ENCODE measurements around the gene CCDC85B.

DNA sequence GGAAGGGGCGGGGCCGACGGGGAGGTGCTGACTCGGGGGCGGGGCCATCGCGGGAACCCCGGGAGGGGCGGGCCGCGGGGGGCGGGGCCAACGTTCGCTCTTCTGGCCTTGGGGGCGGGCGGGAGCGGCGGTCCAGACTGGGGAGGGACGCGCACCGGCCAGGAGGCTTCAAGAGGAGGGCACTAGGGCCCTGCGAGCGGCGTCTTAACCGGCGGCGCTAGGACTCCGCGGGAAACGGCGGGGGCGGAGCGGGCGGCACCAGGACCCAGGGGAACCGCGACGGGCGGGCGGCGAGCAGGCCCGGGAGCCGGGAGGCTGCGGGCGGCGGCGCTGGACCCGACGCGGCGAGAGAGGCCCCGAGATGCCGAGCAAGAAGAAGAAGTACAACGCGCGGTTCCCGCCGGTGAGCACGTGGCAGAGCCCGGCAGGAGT lies 28.7 kb downstream of the CCDC85B start, which contains the start of gene DRAP1:
- TF ChIP-seq, protein P1, sequence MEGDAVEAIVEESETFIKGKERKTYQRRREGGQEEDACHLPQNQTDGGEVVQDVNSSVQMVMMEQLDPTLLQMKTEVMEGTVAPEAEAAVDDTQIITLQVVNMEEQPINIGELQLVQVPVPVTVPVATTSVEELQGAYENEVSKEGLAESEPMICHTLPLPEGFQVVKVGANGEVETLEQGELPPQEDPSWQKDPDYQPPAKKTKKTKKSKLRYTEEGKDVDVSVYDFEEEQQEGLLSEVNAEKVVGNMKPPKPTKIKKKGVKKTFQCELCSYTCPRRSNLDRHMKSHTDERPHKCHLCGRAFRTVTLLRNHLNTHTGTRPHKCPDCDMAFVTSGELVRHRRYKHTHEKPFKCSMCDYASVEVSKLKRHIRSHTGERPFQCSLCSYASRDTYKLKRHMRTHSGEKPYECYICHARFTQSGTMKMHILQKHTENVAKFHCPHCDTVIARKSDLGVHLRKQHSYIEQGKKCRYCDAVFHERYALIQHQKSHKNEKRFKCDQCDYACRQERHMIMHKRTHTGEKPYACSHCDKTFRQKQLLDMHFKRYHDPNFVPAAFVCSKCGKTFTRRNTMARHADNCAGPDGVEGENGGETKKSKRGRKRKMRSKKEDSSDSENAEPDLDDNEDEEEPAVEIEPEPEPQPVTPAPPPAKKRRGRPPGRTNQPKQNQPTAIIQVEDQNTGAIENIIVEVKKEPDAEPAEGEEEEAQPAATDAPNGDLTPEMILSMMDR (IDR thresholded peaks at IDR 0.05; ENCODE audit: poor library complexity, severe bottlenecking) = peak; percentile 16
- no peak for TF ChIP-seq EZH2 (IDR thresholded peaks at IDR 0.05; ENCODE audit: borderline replicate concordance, insufficient read depth, low read length, poor library complexity, severe bottlenecking)

All from neural cell (in vitro differentiated cells).